H1 (cell line): ENCODE results near the gene ANKEF1. TPM values are rescaled to one million over a fixed set of nuclear protein-coding genes. Genes with fewer than 3 reads are reported as not detected.

Experiments used
- CHD1 ChIP-seq: IDR thresholded peaks from 2 replicates; pipeline ENCODE4 v1.6.1; 2012; ENCODE audit warnings: low read depth, low read length, improper control_type of control experiment
- TEAD4 ChIP-seq: IDR thresholded peaks from 2 replicates; pipeline ENCODE4 v1.6.1; 2012; ENCODE audit warnings: low read depth, low read length, inconsistent platforms, mixed read lengths
- polyA plus RNA-seq, 7 experiments: library from polyadenylated mRNA; depleted of rRNA in 3 of 7; stranded (reverse) in 5 of 7; unstranded in 2 of 7; fragments of >200 nt in 5 of 7; fragments of 200-250 nt in 2 of 7; gene quantifications; 1 replicate in 5 of 7; 2 replicates in 1 of 7; 4 replicates in 1 of 7; pipeline versions ENCODE4 v1.2.1 to v1.2.3, GENCODE V29; 2011 to 2013; ENCODE audit warnings: missing spikeins in 2 of 7, mixed read lengths in 2 of 7
- total RNA-seq: library from RNA; stranded (reverse); fragmentation: NEBNext Ultra II Directional; extraction: Animal tissue kit (Norgen Biotek cat#: 25700); gene quantifications from 2 replicates; pipeline ENCODE4 v1.2.1, GENCODE V29; 2021

The ANKEF1 gene
- total and polyA plus RNA-seq, 2 of the 8 experiments (the other 6 are each of a cell fraction or from before 2014, with no cell fraction given): 2.8 to 10.0 TPM

GRCh38 chr20:10078403-10078802 is 43.6 kb downstream of the ANKEF1 start (continued):
- TF ChIP-seq TEAD4 (no peak), CHD1 (no peak)
